Measurements from ENCODE around the gene CD177.

DNA sequence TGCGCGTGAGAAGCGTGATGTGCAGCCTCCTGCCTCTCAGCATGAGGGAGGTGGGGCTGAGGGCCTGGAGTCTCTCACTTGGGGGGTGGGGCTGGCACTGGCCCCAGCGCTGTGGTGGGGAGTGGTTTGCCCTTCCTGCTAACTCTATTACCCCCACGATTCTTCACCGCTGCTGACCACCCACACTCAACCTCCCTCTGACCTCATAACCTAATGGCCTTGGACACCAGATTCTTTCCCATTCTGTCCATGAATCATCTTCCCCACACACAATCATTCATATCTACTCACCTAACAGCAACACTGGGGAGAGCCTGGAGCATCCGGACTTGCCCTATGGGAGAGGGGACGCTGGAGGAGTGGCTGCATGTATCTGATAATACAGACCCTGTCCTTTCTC, 8.7 kb downstream of the CD177 start:
- TF ChIP-seq, protein P1, sequence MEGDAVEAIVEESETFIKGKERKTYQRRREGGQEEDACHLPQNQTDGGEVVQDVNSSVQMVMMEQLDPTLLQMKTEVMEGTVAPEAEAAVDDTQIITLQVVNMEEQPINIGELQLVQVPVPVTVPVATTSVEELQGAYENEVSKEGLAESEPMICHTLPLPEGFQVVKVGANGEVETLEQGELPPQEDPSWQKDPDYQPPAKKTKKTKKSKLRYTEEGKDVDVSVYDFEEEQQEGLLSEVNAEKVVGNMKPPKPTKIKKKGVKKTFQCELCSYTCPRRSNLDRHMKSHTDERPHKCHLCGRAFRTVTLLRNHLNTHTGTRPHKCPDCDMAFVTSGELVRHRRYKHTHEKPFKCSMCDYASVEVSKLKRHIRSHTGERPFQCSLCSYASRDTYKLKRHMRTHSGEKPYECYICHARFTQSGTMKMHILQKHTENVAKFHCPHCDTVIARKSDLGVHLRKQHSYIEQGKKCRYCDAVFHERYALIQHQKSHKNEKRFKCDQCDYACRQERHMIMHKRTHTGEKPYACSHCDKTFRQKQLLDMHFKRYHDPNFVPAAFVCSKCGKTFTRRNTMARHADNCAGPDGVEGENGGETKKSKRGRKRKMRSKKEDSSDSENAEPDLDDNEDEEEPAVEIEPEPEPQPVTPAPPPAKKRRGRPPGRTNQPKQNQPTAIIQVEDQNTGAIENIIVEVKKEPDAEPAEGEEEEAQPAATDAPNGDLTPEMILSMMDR (IDR thresholded peaks at IDR 0.05; ENCODE audit: low read depth, low read length) = no peak
- no peak for TF ChIP-seq EZH2phosphoT487 (IDR thresholded peaks at IDR 0.05; ENCODE audit: low read depth)

All from OCI-LY3 (cell line).